ENCODE data around the gene GABBR2.

The GABBR2 gene

GRCh38 chr9:98256756-98257155, 452.0 kb downstream of the GABBR2 start:
- TF ChIP-seq GATA3 (IDR thresholded peaks at IDR 0.05; ENCODE audit: low read depth, low read length) (no peak), GATA2 (IDR thresholded peaks at IDR 0.05; ENCODE audit: low read depth, low read length) (no peak)

DNA sequence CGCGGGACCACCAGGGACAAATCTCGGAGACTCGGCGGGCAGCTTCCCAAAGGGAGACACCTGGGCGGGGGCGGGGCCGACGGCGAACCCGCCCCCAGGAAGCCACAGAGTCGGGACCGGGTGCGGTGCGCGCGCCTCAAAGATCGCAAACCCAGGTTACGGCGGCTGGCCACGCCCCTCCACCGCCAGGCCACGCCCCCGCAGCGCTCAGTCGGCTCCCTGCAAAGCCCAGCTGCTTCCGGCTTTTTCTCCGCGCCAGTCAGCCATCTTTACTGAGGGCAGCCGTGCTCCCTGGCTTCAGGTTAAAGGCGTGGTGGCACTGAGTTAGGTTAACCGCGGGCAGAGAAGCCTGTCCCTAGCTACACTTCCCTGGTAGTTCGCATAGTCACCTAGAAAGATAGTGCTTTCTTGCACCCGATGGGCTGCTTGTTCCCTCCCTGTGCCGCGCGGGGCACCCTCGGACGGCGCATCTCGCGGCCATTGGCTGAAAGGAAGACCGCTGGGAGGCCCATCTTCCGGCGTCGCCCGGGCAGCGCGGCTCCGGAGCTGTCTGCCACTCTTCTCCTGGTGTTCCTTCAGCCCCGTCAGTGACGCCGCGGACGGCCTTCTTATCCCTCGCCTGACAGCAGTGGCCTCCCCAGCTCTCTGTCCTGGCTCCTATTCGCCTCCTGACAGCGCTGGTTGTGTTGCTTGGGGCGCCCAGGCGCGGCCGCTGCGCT, 453.0 kb downstream of the GABBR2 start, which contains the start of gene TBC1D2:
Gene TBC1D2 (minus strand): TSS at position 72 of the 719 bp plus-strand sequence. CDS start 108 bp downstream, outside the sequence.
- TF ChIP-seq GATA3 (IDR thresholded peaks at IDR 0.05; ENCODE audit: low read depth, low read length) = no peak
- no peak for TF ChIP-seq GATA2 (IDR thresholded peaks at IDR 0.05; ENCODE audit: low read depth, low read length)

DNA sequence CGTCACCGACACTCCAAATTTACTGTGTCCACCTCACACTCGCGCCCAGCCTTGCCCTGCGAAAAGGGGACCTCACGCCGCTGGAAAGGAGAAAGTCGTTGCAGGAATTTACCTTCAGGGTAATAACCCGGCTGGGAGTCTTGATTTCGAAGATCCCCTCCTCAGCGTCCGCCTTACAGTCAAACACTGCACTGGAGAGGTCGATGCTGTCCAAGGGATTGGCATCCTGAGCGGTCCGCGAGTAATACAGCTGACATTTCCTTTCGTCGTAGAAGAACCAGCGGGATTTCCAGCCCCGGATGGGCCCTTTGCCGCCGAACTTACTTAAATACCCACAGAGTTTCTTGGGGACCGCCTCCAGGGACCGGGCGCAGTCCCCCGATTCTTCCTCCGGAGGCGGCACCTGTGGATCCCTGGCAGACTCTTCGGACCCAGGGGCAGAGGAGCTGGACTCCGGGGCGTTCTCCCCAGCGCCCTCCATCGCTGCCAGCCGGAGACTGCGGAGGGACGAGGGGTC, 453.6 kb downstream of the GABBR2 start:
- no peak for TF ChIP-seq GATA3 (IDR thresholded peaks at IDR 0.05; ENCODE audit: low read depth, low read length)
- no peak for TF ChIP-seq GATA2 (IDR thresholded peaks at IDR 0.05; ENCODE audit: low read depth, low read length)

DNA sequence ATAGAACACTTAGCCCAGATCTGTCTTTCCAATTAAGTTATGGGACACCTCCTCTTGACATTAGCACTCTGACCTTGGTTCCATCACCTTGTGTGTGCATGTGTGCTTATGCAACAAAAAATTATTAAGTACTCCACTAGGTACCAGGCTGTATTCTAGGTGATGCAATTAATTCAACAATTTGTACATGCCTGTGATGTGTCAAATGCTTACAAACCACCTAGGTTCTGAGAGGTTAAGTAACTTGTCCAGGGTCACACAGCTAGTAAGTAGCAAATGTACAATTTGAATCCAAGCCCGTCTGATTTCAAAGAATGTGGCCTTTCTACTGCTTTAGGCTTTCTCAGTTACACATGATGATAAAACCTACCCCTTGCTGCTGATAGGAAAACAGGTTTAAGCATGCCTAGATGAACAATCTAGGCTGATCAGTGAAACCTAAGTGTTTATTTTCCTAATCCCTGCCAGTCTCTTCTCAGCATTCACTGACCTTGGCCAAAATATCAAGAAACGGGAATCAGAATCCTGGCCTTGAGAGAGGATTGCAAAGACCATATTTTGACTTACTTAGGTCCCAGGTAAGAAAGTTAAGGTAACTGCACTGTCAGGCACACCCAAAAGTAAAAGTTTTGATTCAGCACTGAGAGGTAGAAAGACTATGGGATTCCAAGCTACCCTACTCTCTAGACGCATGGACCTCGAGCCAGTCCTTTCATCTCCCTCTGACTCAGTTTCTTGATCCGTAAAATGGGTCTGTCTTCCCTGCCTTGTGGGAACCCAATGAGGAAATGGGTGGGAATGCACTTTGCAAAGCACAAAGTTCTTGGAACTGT, 454.3 kb downstream of the GABBR2 start:
- no peak for TF ChIP-seq GATA2 (IDR thresholded peaks at IDR 0.05; ENCODE audit: low read depth, low read length)
- TF ChIP-seq GATA3 (IDR thresholded peaks at IDR 0.05; ENCODE audit: low read depth, low read length) = no peak

DNA sequence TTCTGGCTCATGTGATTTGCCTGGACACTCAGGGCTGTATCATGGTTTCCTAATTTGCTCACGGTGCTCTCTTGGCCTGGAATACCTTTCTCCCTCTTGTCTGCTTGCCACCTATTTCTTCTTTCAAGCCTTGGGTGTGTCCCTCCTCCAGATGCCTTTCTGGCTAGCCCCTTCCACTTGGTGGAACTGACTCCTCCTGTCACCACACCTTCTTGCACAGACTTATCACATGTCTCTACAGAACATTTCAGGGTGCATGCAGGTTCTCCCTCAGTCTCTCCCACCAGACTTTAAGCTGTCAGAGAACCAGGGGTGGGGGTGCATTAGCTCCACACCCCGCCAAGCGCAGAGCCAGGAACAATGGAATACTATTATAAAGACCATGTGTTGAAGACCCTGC, 455.2 kb downstream of the GABBR2 start:
- TF ChIP-seq GATA3 (IDR thresholded peaks at IDR 0.05; ENCODE audit: low read depth, low read length) (no peak), GATA2 (IDR thresholded peaks at IDR 0.05; ENCODE audit: low read depth, low read length) (no peak)

- TF ChIP-seq GATA3 (IDR thresholded peaks at IDR 0.05; ENCODE audit: low read depth, low read length) (no peak), GATA2 (IDR thresholded peaks at IDR 0.05; ENCODE audit: low read depth, low read length) (no peak)
Measured at GRCh38 chr9:98251551-98251950, 457.2 kb downstream of the GABBR2 start.

DNA sequence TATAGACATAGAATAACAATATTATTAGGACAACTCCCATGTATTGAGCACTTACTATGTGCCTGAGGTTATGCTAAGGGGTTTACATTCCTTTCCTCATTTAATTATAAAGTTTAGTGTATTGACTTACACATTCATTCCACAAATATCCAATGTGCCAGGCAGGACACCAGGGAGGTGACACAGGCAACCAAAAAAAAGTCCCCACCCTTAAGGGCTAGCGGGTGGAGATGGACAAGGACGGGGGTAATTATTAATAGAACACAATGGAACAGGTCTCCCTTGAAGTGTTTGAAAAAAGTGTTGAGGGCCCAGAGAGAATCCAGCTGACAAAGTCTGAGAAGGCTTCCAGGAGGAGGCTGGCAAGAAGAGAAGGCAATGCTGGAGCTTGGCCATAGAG, 459.0 kb downstream of the GABBR2 start:
- TF ChIP-seq GATA2 (IDR thresholded peaks at IDR 0.05; ENCODE audit: low read depth, low read length) (no peak), GATA3 (IDR thresholded peaks at IDR 0.05; ENCODE audit: low read depth, low read length) (no peak)

GRCh38 chr9:98248737-98249474, 459.8 kb downstream of the GABBR2 start:
- TF ChIP-seq GATA2 (IDR thresholded peaks at IDR 0.05; ENCODE audit: low read depth, low read length) = no peak
- TF ChIP-seq GATA3 (IDR thresholded peaks at IDR 0.05; ENCODE audit: low read depth, low read length) = no peak

DNA sequence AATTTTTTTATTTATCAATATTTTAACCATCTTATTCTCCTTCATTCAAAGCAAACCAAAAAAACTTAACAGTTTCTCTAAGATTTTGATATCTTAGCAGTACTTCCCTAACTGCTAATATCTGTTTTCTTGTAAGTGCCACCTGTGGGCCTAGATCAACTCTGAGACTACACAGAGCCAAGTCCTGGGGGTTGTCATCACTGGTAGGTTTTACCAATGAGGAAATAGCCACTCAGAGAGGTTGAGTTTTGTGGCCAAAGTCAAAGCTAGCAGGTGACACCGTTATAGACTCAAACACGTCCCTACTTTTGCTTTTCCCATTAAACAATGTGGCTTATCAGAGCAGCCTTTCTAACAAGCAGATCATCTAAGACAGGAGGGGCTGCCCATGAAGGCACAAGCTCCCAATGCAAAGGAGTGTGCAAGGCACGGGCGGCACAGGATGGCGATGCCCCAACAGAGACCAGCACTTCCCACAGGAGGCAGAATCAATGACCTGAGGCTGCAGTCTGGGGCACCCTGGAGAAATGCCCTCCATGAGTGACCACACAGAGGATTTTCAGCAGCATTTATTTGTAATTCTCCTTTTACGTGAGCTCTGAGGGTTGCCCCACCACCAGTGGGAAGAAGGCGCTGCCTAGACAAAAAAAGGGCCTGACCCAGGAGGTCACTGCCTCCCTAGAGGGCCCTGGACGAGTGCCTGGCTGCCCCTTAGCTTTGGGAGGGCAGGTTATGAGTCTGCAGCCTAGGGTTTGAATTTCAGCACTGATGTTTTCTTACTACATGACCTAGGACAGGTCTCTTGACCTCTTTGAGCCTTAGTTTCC, 460.7 kb downstream of the GABBR2 start:
- TF ChIP-seq GATA3 (IDR thresholded peaks at IDR 0.05; ENCODE audit: low read depth, low read length) = no peak
- no peak for TF ChIP-seq GATA2 (IDR thresholded peaks at IDR 0.05; ENCODE audit: low read depth, low read length)

DNA sequence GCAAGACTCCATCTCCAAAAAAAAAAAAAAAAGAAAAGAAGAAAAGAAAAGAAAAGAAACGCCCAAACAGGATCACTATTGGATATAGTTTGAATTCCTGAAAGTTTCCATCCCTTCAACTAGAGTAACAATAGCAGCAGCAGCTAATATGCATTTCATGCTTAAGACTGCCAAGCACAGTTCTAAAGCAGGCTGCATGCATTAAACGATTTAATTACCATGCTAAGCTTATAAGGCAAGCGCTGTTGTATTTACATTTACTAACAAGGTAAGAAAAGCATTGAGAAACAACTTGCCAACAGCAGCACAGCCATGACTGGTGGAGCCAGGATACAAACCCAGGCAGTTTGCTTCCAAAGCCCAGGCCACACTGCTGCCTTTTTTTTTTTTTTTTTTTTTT, 466.3 kb downstream of the GABBR2 start:
- no peak for TF ChIP-seq GATA2 (IDR thresholded peaks at IDR 0.05; ENCODE audit: low read depth, low read length)
- no peak for TF ChIP-seq GATA3 (IDR thresholded peaks at IDR 0.05; ENCODE audit: low read depth, low read length)

DNA sequence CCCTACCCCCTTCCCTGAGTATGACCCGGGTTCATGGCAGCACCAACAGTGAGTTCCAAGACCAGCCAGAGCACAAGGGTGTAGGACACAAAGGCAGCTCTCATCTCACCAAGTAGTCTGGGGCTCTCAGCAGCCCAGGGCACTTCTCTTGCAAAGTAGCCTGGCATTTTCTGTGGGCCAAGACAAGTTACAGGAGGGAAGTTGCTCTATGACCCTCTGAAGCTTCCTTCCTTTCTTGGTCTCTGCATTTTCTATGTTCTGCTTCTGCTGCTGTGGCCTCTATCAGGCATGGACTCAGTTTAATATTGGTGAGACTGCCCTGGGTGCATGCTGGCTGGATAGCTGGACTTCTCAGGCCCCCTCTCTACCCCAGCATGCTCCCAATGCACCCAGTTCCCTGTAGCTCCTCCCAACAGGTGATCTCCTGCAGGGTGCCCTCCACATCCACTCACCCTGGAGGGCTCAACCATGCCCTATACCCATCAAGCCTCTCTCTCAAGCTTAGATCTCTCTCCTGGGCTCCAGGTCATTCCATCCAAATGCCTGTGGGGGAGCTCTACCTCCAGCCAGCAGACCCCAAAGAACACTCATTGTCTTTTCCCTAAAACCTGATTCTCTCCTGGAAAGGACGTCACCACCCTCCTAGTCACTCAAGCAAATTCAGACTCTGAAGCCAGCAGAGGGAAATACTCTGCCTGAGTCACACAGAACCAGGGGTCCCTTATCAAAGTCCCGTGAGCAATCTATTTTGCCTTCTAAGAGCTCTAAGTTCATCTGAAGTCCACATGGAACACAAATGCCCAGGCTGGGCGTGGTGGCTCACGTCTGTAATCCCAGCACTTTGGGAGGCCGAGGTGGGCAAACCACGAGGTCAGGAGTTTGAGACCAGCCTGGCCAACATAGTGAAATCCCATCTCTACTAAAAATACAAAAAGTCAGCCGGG, 467.1 kb downstream of the GABBR2 start:
- TF ChIP-seq GATA3 (IDR thresholded peaks at IDR 0.05; ENCODE audit: low read depth, low read length) (no peak), GATA2 (IDR thresholded peaks at IDR 0.05; ENCODE audit: low read depth, low read length) (no peak)

- no peak for TF ChIP-seq GATA2 (IDR thresholded peaks at IDR 0.05; ENCODE audit: low read depth, low read length)
- TF ChIP-seq GATA3 (IDR thresholded peaks at IDR 0.05; ENCODE audit: low read depth, low read length) = no peak
Measured at GRCh38 chr9:98240475-98240874, 468.3 kb downstream of the GABBR2 start.
